Epidermal melanocyte (primary cell): ENCODE results near the gene PNPLA5.
"Not testable (repeated sequence)": the region's sequence is repeated elsewhere in the genome, so short reads cannot be mapped to it uniquely, and the experiment has no call there.

ENCODE experiments used
- DNase-seq: peaks from one replicate; pipeline ENCODE4 v3.0.0; 2011; ENCODE audit warnings: low spot score; ENCODE audit not compliant: insufficient read length

PNPLA5 gene

GRCh38 chr22:43891360-43892182 lies at the start of gene PNPLA5:
PNPLA5 (minus strand) TSS chr22:43892013; CDS start chr22:43891880, 133 bp downstream.
- DNase-seq, result no peak

GRCh38 chr22:43941449-43941848 lies 49.6 kb upstream of the PNPLA5 start:
- no peak for DNase-seq

GRCh38 chr22:43931771-43932170 lies 40.0 kb upstream of the PNPLA5 start:
- no peak for DNase-seq

GRCh38 chr22:43928908-43929307 lies 37.1 kb upstream of the PNPLA5 start:
- no peak for DNase-seq

- DNase-seq, result no peak
These were observed 36.7 kb upstream of the PNPLA5 start for GRCh38 chr22:43928468-43928867.

GRCh38 chr22:43926349-43926710 lies 34.5 kb upstream of the PNPLA5 start:
- DNase-seq, result no peak

GRCh38 chr22:43925433-43926348 lies 33.9 kb upstream of the PNPLA5 start:
- DNase-seq, result peak; percentile 65

- no peak for DNase-seq
These were observed 33.1 kb upstream of the PNPLA5 start for GRCh38 chr22:43924877-43925276.

- DNase-seq, result peak; percentile 87
These were observed 32.0 kb upstream of the PNPLA5 start, which contains the start of gene PNPLA3 for GRCh38 chr22:43923631-43924464. PNPLA3 (plus strand) TSS chr22:43923805; CDS start chr22:43923912, 107 bp downstream.

- DNase-seq, result no peak
These were observed 31.4 kb upstream of the PNPLA5 start for GRCh38 chr22:43923191-43923590.

GRCh38 chr22:43922123-43922522 lies 30.3 kb upstream of the PNPLA5 start:
- no peak for DNase-seq

GRCh38 chr22:43921370-43921769 lies 29.6 kb upstream of the PNPLA5 start:
- DNase-seq, result peak; percentile 60

- no peak for DNase-seq
These were observed 27.5 kb upstream of the PNPLA5 start for GRCh38 chr22:43919106-43919973.

GRCh38 chr22:43917521-43917920 lies 25.7 kb upstream of the PNPLA5 start:
- DNase-seq, result no peak

GRCh38 chr22:43911351-43911750 lies 19.5 kb upstream of the PNPLA5 start:
- no peak for DNase-seq

- no peak for DNase-seq
These were observed 18.4 kb upstream of the PNPLA5 start for GRCh38 chr22:43910178-43910695.

- no peak for DNase-seq
These were observed 17.9 kb upstream of the PNPLA5 start for GRCh38 chr22:43909708-43910107.

- no peak for DNase-seq
These were observed 13.9 kb upstream of the PNPLA5 start for GRCh38 chr22:43905681-43906080.

- not testable (repeated sequence) for DNase-seq
These were observed 12.6 kb upstream of the PNPLA5 start for GRCh38 chr22:43904412-43904811.

GRCh38 chr22:43903033-43903432 lies 11.2 kb upstream of the PNPLA5 start:
- DNase-seq, result not testable (repeated sequence)
